Osteoblast (primary cell): ENCODE results near the gene CNTN5. TPM values are rescaled to one million over a fixed set of nuclear protein-coding genes. Genes with fewer than 3 reads are reported as not detected.

Source experiments
- DNase-seq: peaks from one replicate; pipeline ENCODE4 v3.0.0; 2011; ENCODE audit warnings: low spot score, mixed read lengths; ENCODE audit not compliant: insufficient read length; ENCODE audit errors: missing footprints
- H2AFZ ChIP-seq: 2 replicates; pipeline ENCODE4 v1.6.0; 2011; ENCODE audit warnings: mild to moderate bottlenecking, low read length
- H3K27ac ChIP-seq: 2 replicates; pipeline ENCODE4 v1.5.1; 2011; ENCODE audit warnings: mild to moderate bottlenecking, low read depth, low read length, moderate library complexity
- H3K27me3 ChIP-seq: 2 replicates; pipeline ENCODE4 v1.6.0; 2012; ENCODE audit warnings: mild to moderate bottlenecking, control low read depth, inconsistent platforms, low read length, moderate library complexity; ENCODE audit not compliant: insufficient read depth
- H3K36me3 ChIP-seq: 2 replicates; pipeline ENCODE4 v1.5.1; 2011; ENCODE audit warnings: mild to moderate bottlenecking, low read length, control low read depth, moderate library complexity; ENCODE audit not compliant: insufficient read depth
- H3K4me1 ChIP-seq: 2 replicates; pipeline ENCODE4 v1.5.1; 2011; ENCODE audit warnings: mild to moderate bottlenecking, low read length, control low read depth, moderate library complexity; ENCODE audit not compliant: insufficient read depth
- H3K4me2 ChIP-seq: 2 replicates; pipeline ENCODE4 v1.6.0; 2011; ENCODE audit warnings: mild to moderate bottlenecking, low read length; ENCODE audit not compliant: insufficient read depth
- H3K4me3 ChIP-seq: fragments of 200-600 bp; sonication (generic); 3 replicates; pipeline ENCODE4 v1.5.1; 2012; ENCODE audit warnings: mild to moderate bottlenecking, low read length, inconsistent platforms; ENCODE audit not compliant: insufficient read depth
- H3K79me2 ChIP-seq: 2 replicates; pipeline ENCODE4 v1.6.0; 2012; ENCODE audit warnings: mild to moderate bottlenecking, low read length, control low read depth, inconsistent platforms; ENCODE audit not compliant: insufficient read depth
- H3K9me3 ChIP-seq: 2 replicates; pipeline ENCODE4 v1.5.1; 2011; ENCODE audit warnings: low read depth, low read length, control low read depth
- H4K20me1 ChIP-seq: 2 replicates; pipeline ENCODE4 v1.6.0; 2012; ENCODE audit warnings: mild to moderate bottlenecking, low read length, control low read depth; ENCODE audit not compliant: insufficient read depth
- CTCF ChIP-seq: IDR thresholded peaks from 2 replicates; pipeline ENCODE4 v1.5.1; 2011; ENCODE audit warnings: mild to moderate bottlenecking, low read depth, low read length, moderate library complexity; ENCODE audit errors: extremely low read depth
- total RNA-seq: library from RNA; depleted of rRNA; stranded (reverse); fragments of >200 nt; gene quantifications from 2 replicates; pipeline ENCODE4 v1.2.3, GENCODE V29; 2012

CNTN5 gene
- total RNA-seq, 1 donor = not detected

DNA sequence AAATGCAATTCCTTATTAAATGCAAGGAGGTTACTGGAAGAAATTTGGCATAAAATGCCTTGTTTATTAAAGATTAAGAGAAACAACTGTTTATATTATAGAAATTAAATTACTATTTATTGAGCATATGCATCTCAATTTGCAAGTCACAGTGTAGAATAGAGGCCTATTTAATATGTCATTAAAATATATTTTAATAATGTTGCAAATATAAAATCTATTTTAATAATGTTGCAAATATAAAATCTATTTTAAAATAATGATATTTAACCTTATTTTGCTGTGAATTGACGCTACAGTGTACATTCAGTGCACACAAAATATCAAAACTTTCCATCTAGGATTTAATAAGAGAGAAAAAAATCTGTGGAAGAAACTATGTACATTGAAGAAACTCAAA, 188.1 kb downstream of the CNTN5 start:
- H3K9me3 ChIP-seq = no peaks in the 10 kb centered on the region
- no peak for DNase-seq
- TF ChIP-seq CTCF = no peak
- H3K27ac ChIP-seq = no peak overlapping the region
- H3K4me1 ChIP-seq = no peaks in the 10 kb centered on the region
- H3K4me2 ChIP-seq = no peak overlapping the region
- H2AFZ ChIP-seq = no peak overlapping the region
- H4K20me1 ChIP-seq = no peaks in the 10 kb centered on the region
- no peaks in the 10 kb centered on the region for H3K79me2 ChIP-seq
- no peaks in the 10 kb centered on the region for H3K36me3 ChIP-seq
- H3K27me3 ChIP-seq = no peaks in the 10 kb centered on the region
- H3K4me3 ChIP-seq = no peak overlapping the region

- Histone ChIP-seq H3K27me3 (no peaks in the 10 kb centered on the region), H3K4me2 (no peak overlapping the region), H3K4me3 (no peak overlapping the region), H3K4me1 (no peaks in the 10 kb centered on the region), H3K27ac (no peak overlapping the region), H3K9me3 (no peaks in the 10 kb centered on the region), H3K36me3 (no peaks in the 10 kb centered on the region), H2AFZ (no peak overlapping the region), H4K20me1 (no peaks in the 10 kb centered on the region), H3K79me2 (no peaks in the 10 kb centered on the region)
- no peak for TF ChIP-seq CTCF
- no peak for DNase-seq
Observed at GRCh38 chr11:99229544-99229943, 208.8 kb downstream of the CNTN5 start.

- Histone ChIP-seq H3K27me3 (no peaks in the 10 kb centered on the region), H3K4me2 (no peak overlapping the region), H3K27ac (no peak overlapping the region), H4K20me1 (no peaks in the 10 kb centered on the region), H3K79me2 (no peaks in the 10 kb centered on the region), H3K9me3 (no peaks in the 10 kb centered on the region), H2AFZ (no peak overlapping the region), H3K4me3 (no peak overlapping the region), H3K36me3 (no peaks in the 10 kb centered on the region), H3K4me1 (no peaks in the 10 kb centered on the region)
- DNase-seq = no peak
- TF ChIP-seq CTCF = no peak
Observed at GRCh38 chr11:99234534-99234933, 213.8 kb downstream of the CNTN5 start.

DNA sequence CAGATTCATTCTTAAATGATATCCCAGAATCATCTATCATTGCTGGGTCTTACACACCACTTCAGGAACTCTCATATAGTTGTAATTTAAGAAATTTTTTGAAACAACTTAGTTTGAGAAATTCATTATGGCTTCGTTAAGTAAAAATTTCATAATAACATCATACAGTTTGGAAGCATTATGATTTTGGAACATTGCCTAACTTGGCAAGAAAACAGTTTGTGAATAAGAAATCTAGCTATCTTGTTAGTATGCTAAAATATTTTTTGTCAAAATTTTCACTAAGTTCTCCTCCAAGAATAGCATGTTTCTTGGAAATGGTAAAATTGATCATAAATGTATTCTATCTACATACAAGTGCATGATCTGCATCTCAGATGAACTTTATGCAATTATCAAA, 217.7 kb downstream of the CNTN5 start:
- Histone ChIP-seq H3K9me3 (no peaks in the 10 kb centered on the region), H3K27ac (no peak overlapping the region), H3K27me3 (no peaks in the 10 kb centered on the region), H3K79me2 (no peaks in the 10 kb centered on the region), H3K4me3 (no peak overlapping the region), H3K4me1 (no peaks in the 10 kb centered on the region), H3K36me3 (no peaks in the 10 kb centered on the region), H2AFZ (no peak overlapping the region), H4K20me1 (no peaks in the 10 kb centered on the region), H3K4me2 (no peak overlapping the region)
- TF ChIP-seq CTCF = no peak
- DNase-seq = no peak
